Osteocyte (in vitro differentiated cells): ENCODE measurements around the gene ATF4. TPM values are rescaled to one million over a fixed set of nuclear protein-coding genes. Genes with fewer than 3 reads are reported as not detected.

ENCODE experiments used
- DNase-seq: peaks from one replicate; pipeline ENCODE4 v3.0.0; 2021; ENCODE audit warnings: mixed read lengths; ENCODE audit not compliant: unreplicated experiment; ENCODE audit errors: extremely low spot score
- H3K27ac Mint-ChIP-seq: one replicate; pipeline ENCODE4 v1.8.0; 2021; ENCODE audit warnings: mild to moderate bottlenecking, mixed read lengths; ENCODE audit not compliant: unreplicated experiment
- H3K27me3 Mint-ChIP-seq: one replicate; pipeline ENCODE4 v1.8.0; 2021; ENCODE audit warnings: mixed read lengths; ENCODE audit not compliant: unreplicated experiment
- H3K36me3 Mint-ChIP-seq: one replicate; pipeline ENCODE4 v1.8.0; 2021; ENCODE audit warnings: mixed read lengths; ENCODE audit not compliant: unreplicated experiment
- H3K4me1 Mint-ChIP-seq: one replicate; pipeline ENCODE4 v1.8.0; 2021; ENCODE audit warnings: mixed read lengths; ENCODE audit not compliant: unreplicated experiment
- H3K4me3 Mint-ChIP-seq: one replicate; pipeline ENCODE4 v1.8.0; 2021; ENCODE audit warnings: mild to moderate bottlenecking, moderate library complexity, mixed read lengths; ENCODE audit not compliant: unreplicated experiment
- H3K9me3 Mint-ChIP-seq: one replicate; pipeline ENCODE4 v1.8.0; 2021; ENCODE audit warnings: mixed read lengths; ENCODE audit not compliant: unreplicated experiment
- total RNA-seq: library from RNA; stranded (reverse); gene quantifications from 2 replicates; pipeline ENCODE4 v1.2.1, GENCODE V29; 2021
- TF ChIP-seq, protein P1 (sequence below): fragments of 200-600 bp; sonication (generic); IDR thresholded peaks from 2 replicates; pipeline ENCODE4 v1.5.0; 2021; ENCODE audit warnings: antibody characterized with exemption, mild to moderate bottlenecking, moderate library complexity

The ATF4 gene
- total RNA-seq, 1 donor from 2014 or later: 408 TPM

DNA sequence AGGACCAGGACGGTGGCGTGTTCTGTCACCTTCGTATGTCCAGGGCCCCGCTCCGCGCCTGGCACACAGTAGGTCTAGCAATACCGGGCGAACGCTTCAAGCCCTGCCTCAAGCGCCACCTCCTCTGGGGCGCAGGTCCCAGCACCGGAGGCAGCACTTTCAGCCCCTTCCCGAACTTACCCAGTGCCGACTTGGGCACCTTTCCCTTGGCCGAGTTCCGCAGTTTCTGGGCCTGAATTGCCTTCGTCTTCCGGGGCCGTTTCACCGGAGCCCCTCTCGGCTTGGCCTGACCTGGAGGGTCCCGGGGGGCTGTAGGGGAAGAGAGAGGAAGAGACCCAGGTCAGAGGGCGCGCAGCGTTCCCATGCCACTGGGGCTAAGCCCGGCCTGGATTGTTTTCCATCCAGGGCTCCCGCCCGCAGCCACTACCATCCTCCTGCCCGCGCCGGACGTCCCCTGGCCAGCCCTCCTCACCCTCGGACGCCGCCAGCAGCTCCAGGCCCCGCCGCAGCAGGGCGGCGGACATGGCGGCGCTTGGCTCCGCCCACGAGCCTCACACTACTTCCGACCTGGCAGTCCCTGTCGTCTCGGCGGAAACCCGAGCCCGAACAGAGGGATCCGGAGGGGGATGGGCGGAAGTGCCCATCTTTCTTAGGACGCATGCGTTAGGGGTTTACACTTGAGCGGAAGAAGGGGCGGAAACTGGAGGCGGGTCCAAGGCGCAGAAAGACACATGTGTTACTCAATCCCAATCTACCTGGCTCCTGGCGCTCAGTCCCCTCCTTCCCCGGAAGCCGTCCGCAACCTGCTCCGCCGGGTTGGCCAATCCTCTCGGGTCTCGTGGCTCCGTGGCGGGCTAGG lies 12.1 kb downstream of the ATF4 start, which contains the start of gene RPS19BP1:
RPS19BP1 (minus strand) TSS at position 534 of the 859 bp plus-strand sequence; CDS start at position 524, 10 bp downstream.
- peaks cover 51% of the 10 kb centered on the region for H3K4me1 Mint-ChIP-seq
- peak within 1 kb of the TSS; percentile 93 for H3K4me3 Mint-ChIP-seq
- H3K27me3 Mint-ChIP-seq: no peaks in the 10 kb centered on the region
- peak within 1 kb of the TSS; percentile 92 for H3K27ac Mint-ChIP-seq
- DNase-seq: peak; percentile 99
- peaks cover 6% of the 10 kb centered on the region for H3K36me3 Mint-ChIP-seq
- TF ChIP-seq, protein P1, sequence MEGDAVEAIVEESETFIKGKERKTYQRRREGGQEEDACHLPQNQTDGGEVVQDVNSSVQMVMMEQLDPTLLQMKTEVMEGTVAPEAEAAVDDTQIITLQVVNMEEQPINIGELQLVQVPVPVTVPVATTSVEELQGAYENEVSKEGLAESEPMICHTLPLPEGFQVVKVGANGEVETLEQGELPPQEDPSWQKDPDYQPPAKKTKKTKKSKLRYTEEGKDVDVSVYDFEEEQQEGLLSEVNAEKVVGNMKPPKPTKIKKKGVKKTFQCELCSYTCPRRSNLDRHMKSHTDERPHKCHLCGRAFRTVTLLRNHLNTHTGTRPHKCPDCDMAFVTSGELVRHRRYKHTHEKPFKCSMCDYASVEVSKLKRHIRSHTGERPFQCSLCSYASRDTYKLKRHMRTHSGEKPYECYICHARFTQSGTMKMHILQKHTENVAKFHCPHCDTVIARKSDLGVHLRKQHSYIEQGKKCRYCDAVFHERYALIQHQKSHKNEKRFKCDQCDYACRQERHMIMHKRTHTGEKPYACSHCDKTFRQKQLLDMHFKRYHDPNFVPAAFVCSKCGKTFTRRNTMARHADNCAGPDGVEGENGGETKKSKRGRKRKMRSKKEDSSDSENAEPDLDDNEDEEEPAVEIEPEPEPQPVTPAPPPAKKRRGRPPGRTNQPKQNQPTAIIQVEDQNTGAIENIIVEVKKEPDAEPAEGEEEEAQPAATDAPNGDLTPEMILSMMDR: no peak
- no peaks in the 10 kb centered on the region for H3K9me3 Mint-ChIP-seq

GRCh38 chr22:39534092-39534506 lies 13.7 kb downstream of the ATF4 start:
- Mint-ChIP-seq H3K27ac (no peak overlapping the region), H3K4me3 (no peak overlapping the region), H3K27me3 (no peaks in the 10 kb centered on the region), H3K36me3 (peaks cover 6% of the 10 kb centered on the region), H3K4me1 (peaks cover 35% of the 10 kb centered on the region), H3K9me3 (no peaks in the 10 kb centered on the region)
- TF ChIP-seq, protein P1: no peak
- DNase-seq: no peak

DNA sequence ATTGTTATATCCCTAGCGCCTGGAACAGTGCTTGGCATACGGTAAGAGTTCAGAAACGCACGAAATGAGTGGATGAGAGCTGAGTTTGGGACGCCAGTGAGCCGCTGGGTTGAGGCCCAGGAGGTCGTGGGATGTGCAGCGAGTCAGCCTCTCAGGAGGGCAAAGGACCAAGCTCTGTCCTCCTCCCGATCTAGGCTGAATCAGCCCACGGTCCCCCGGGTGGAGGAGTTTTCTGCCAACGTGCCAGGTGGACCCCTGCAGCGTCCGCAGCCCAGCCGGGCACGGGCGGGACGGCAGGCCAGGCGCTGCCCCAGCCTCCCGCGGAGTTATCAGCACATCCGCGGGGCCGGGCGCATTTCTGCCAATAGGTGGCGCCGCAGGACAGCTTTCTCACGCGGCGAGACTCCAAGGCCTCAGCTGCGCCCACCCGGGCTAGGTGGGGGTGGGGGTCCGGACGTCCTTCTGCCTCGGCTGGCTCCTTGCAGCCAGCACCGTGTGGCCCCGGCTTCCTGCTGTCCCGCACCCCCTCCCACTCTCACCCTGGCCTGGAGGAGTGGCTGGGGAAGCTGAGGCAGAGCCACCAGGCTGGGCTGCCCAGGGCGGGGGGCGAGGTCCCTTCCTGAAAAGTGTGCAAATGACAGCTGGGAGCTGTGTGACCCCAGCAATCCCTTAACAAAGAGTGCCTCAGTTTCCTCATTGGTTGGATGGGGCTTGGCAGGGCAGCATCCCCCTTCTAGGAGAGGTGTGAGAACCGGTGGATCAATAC lies 14.4 kb downstream of the ATF4 start:
- Mint-ChIP-seq H3K27ac (no peak overlapping the region), H3K9me3 (no peaks in the 10 kb centered on the region), H3K27me3 (no peaks in the 10 kb centered on the region), H3K4me1 (peaks cover 28% of the 10 kb centered on the region), H3K36me3 (peaks cover 4% of the 10 kb centered on the region), H3K4me3 (no peak overlapping the region)
- peak; percentile 94 for DNase-seq
- TF ChIP-seq, protein P1: peak; percentile 99

DNA sequence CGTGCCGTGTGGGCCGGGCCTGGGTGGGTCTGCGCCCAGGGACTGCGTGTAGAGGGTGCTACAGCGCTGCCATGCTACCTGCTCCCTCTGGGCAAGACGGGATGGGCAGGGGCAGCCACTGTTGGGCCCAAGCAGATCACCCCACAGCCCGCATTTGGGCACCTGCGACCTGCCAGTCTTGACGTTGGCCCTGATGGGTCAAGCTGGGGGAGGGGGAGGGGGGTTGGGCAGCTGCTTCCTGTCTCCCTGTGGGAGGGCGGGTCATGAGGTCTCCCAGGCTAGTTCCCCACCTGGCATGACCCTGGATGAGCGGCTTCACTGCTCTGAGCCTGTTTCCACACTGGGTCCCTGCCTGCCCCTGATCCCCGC lies 15.0 kb downstream of the ATF4 start:
- no peak overlapping the region for H3K4me3 Mint-ChIP-seq
- DNase-seq: no peak
- H3K27me3 Mint-ChIP-seq: peaks cover 3% of the 10 kb centered on the region
- peaks cover 22% of the 10 kb centered on the region for H3K4me1 Mint-ChIP-seq
- no peaks in the 10 kb centered on the region for H3K9me3 Mint-ChIP-seq
- no peaks in the 10 kb centered on the region for H3K36me3 Mint-ChIP-seq
- TF ChIP-seq, protein P1: no peak
- no peak overlapping the region for H3K27ac Mint-ChIP-seq
